SK-N-SH treated with all-trans-retinoic acid at 6 μM for 48 hours (cell line): ENCODE data around the gene CALR3.

Experiments
- ATAC-seq: fragments of 200-7000 bp; cut with Tn5 transposase; 3 replicates; pipeline ENCODE4 v1.9.1; 2020; ENCODE audit warnings: mild to moderate bottlenecking, moderate library complexity
- ARNTL ChIP-seq: fragments of 450-650 bp; formaldehyde crosslinking; IDR thresholded peaks from 2 replicates; pipeline ENCODE4 v1.5.0; 2020; ENCODE audit warnings: low read depth, mild to moderate bottlenecking, moderate library complexity, borderline replicate concordance
- BACH2 ChIP-seq: fragments of 250-450 bp; sonication (Bioruptor Pico); IDR thresholded peaks from 2 replicates; pipeline ENCODE4 v1.9.0; 2021; ENCODE audit warnings: mild to moderate bottlenecking, borderline replicate concordance
- CSDC2 ChIP-seq: fragments of 250-450 bp; sonication (Bioruptor Pico); IDR thresholded peaks from 2 replicates; pipeline ENCODE4 v1.5.0; 2020; ENCODE audit warnings: mild to moderate bottlenecking, moderate library complexity
- ESRRG ChIP-seq: fragments of 250-450 bp; sonication (Bioruptor Pico); IDR thresholded peaks from 2 replicates; pipeline ENCODE4 v1.6.1; 2021; ENCODE audit warnings: mild to moderate bottlenecking
- GLIS3 ChIP-seq: fragments of 250-450 bp; sonication (Bioruptor Pico); IDR thresholded peaks from 2 replicates; pipeline ENCODE4 v1.5.0; 2020; ENCODE audit warnings: mild to moderate bottlenecking, moderate library complexity
- ISL1 ChIP-seq: fragments of 250-450 bp; sonication (Bioruptor Pico); IDR thresholded peaks from 2 replicates; pipeline ENCODE4 v2.1.2; 2022; ENCODE audit warnings: mild to moderate bottlenecking, moderate library complexity
- OSR1 ChIP-seq: fragments of 250-450 bp; sonication (Bioruptor Pico); IDR thresholded peaks from 2 replicates; pipeline ENCODE4 v1.8.0; 2022; ENCODE audit warnings: moderate library complexity, mild to moderate bottlenecking, inconsistent platforms
- PPARA ChIP-seq: fragments of 250-450 bp; sonication (Bioruptor Pico); IDR thresholded peaks from 2 replicates; pipeline ENCODE4 v1.5.0; 2020; ENCODE audit warnings: mild to moderate bottlenecking, borderline replicate concordance
- SNAI2 ChIP-seq: fragments of 250-450 bp; sonication (Bioruptor Pico); IDR thresholded peaks from 2 replicates; pipeline ENCODE4 v1.5.0; 2020; ENCODE audit warnings: mild to moderate bottlenecking, moderate library complexity
- TOX ChIP-seq: fragments of 250-450 bp; sonication (Bioruptor Pico); IDR thresholded peaks from 2 replicates; pipeline ENCODE4 v1.8.0; 2021; ENCODE audit warnings: mild to moderate bottlenecking, moderate library complexity, borderline replicate concordance
- ZC3H10 ChIP-seq: fragments of 250-450 bp; sonication (Bioruptor Pico); IDR thresholded peaks from 2 replicates; pipeline ENCODE4 v1.5.1; 2021; ENCODE audit warnings: mild to moderate bottlenecking, moderate library complexity
- ZFP3 ChIP-seq: fragments of 250-450 bp; sonication (Bioruptor Pico); IDR thresholded peaks from 2 replicates; pipeline ENCODE4 v1.5.0; 2020; ENCODE audit warnings: mild to moderate bottlenecking, moderate library complexity
- ZFP30 ChIP-seq: fragments of 450-650 bp; formaldehyde crosslinking; IDR thresholded peaks from 2 replicates; pipeline ENCODE4 v1.5.0; 2022; ENCODE audit warnings: mild to moderate bottlenecking, moderate library complexity
- ZNF565 ChIP-seq: fragments of 450-650 bp; formaldehyde crosslinking; conservative IDR thresholded peaks from 2 replicates; pipeline ENCODE4 v1.5.0; 2020; ENCODE audit warnings: low read depth, mild to moderate bottlenecking, moderate library complexity
- ZNF70 ChIP-seq: fragments of 450-650 bp; formaldehyde crosslinking; IDR thresholded peaks from 2 replicates; pipeline ENCODE4 v1.5.0; 2020; ENCODE audit warnings: mild to moderate bottlenecking, moderate library complexity
- ZNF8 ChIP-seq: fragments of 450-650 bp; formaldehyde crosslinking; IDR thresholded peaks from 2 replicates; pipeline ENCODE4 v1.5.0; 2020; ENCODE audit warnings: mild to moderate bottlenecking, moderate library complexity
- TF ChIP-seq, protein P1 (sequence below): fragments of 250-450 bp; sonication (Bioruptor Pico); IDR thresholded peaks from 2 replicates; pipeline ENCODE4 v1.5.0; 2020; ENCODE audit warnings: mild to moderate bottlenecking, moderate library complexity
- TF ChIP-seq, protein P2 (sequence below): fragments of 250-450 bp; sonication (Bioruptor Pico); IDR thresholded peaks from 2 replicates; pipeline ENCODE4 v1.8.0; 2020; ENCODE audit warnings: mild to moderate bottlenecking, moderate library complexity, borderline replicate concordance
- TF ChIP-seq, protein P3 (sequence below): fragments of 250-450 bp; sonication (Bioruptor Pico); IDR thresholded peaks from 2 replicates; pipeline ENCODE4 v1.5.1; 2020; ENCODE audit warnings: low read depth, mild to moderate bottlenecking, moderate library complexity
- TF ChIP-seq, protein P4 (sequence below): fragments of 250-450 bp; sonication (Bioruptor Pico); IDR thresholded peaks from 2 replicates; pipeline ENCODE4 v1.5.1; 2021; ENCODE audit warnings: mild to moderate bottlenecking, moderate library complexity
- TF ChIP-seq, protein P5 (sequence below): fragments of 250-450 bp; sonication (Bioruptor Pico); IDR thresholded peaks from 2 replicates; pipeline ENCODE4 v1.8.0; 2021; ENCODE audit warnings: low read depth, mild to moderate bottlenecking, moderate library complexity, borderline replicate concordance

CALR3 gene

DNA sequence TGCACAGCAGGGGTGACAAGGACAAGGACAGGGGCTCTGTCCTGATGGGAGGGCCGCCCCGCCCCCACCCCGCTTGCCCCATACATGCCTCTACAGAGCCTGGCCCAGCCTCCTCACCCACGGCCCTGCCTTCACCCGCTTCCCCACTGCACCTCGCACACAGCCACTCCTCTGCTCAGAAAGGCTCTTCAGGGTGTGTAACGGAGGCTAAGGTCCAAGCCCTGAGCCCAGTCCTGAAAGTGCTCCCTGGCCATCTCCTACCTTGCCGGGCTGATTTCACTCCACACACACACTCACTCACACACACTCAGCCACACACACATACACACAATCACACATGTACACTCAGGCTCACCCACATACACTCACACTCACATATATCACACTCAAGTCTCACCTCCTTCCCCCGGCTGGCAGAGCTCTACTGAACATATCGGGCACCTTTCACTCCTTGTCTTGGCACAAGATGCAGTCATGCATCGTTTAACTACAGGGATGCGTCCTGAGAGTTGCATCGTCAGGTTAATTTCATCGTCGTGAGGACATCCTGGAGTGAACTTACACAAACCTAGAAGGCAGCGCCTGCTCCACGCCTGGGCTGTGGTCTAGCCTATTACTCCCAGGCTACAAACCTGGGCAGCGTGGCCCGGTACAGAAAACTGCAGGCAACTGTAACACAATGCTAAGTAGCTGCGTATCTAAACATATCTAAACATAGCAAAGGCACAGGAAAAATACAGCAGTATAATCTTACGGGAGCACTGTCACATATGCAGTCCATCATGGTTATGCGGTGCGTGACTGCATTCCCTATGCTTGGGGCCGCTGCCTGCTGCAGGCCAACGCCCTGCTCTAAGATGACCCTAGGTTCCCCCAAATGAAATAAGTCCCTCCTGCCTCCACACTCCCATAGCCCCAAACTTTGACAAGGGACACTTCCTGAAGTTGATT is 37.3 kb downstream of the CALR3 start:
- no peak; the same call in 2 of the 3 replicates for ATAC-seq
- TF ChIP-seq ISL1 (CRISPR knock-in tag) = no peak
- TF ChIP-seq, protein P1, sequence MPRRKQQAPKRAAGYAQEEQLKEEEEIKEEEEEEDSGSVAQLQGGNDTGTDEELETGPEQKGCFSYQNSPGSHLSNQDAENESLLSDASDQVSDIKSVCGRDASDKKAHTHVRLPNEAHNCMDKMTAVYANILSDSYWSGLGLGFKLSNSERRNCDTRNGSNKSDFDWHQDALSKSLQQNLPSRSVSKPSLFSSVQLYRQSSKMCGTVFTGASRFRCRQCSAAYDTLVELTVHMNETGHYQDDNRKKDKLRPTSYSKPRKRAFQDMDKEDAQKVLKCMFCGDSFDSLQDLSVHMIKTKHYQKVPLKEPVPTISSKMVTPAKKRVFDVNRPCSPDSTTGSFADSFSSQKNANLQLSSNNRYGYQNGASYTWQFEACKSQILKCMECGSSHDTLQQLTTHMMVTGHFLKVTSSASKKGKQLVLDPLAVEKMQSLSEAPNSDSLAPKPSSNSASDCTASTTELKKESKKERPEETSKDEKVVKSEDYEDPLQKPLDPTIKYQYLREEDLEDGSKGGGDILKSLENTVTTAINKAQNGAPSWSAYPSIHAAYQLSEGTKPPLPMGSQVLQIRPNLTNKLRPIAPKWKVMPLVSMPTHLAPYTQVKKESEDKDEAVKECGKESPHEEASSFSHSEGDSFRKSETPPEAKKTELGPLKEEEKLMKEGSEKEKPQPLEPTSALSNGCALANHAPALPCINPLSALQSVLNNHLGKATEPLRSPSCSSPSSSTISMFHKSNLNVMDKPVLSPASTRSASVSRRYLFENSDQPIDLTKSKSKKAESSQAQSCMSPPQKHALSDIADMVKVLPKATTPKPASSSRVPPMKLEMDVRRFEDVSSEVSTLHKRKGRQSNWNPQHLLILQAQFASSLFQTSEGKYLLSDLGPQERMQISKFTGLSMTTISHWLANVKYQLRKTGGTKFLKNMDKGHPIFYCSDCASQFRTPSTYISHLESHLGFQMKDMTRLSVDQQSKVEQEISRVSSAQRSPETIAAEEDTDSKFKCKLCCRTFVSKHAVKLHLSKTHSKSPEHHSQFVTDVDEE = no peak
- no peak for TF ChIP-seq TOX
- TF ChIP-seq ZNF70 (CRISPR knock-in tag) = no peak
- no peak for TF ChIP-seq CSDC2 (CRISPR knock-in tag)
- TF ChIP-seq, protein P2, sequence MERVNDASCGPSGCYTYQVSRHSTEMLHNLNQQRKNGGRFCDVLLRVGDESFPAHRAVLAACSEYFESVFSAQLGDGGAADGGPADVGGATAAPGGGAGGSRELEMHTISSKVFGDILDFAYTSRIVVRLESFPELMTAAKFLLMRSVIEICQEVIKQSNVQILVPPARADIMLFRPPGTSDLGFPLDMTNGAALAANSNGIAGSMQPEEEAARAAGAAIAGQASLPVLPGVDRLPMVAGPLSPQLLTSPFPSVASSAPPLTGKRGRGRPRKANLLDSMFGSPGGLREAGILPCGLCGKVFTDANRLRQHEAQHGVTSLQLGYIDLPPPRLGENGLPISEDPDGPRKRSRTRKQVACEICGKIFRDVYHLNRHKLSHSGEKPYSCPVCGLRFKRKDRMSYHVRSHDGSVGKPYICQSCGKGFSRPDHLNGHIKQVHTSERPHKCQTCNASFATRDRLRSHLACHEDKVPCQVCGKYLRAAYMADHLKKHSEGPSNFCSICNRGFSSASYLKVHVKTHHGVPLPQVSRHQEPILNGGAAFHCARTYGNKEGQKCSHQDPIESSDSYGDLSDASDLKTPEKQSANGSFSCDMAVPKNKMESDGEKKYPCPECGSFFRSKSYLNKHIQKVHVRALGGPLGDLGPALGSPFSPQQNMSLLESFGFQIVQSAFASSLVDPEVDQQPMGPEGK = no peak
- TF ChIP-seq, protein P3, sequence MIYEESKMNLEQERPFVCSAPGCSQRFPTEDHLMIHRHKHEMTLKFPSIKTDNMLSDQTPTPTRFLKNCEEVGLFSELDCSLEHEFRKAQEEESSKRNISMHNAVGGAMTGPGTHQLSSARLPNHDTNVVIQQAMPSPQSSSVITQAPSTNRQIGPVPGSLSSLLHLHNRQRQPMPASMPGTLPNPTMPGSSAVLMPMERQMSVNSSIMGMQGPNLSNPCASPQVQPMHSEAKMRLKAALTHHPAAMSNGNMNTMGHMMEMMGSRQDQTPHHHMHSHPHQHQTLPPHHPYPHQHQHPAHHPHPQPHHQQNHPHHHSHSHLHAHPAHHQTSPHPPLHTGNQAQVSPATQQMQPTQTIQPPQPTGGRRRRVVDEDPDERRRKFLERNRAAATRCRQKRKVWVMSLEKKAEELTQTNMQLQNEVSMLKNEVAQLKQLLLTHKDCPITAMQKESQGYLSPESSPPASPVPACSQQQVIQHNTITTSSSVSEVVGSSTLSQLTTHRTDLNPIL (CRISPR knock-in tag) = no peak
- TF ChIP-seq ESRRG (CRISPR knock-in tag) = no peak
- TF ChIP-seq PPARA (CRISPR knock-in tag) = no peak
- no peak for TF ChIP-seq ARNTL (CRISPR knock-in tag)
- TF ChIP-seq ZFP30 (CRISPR knock-in tag) = no peak
- TF ChIP-seq SNAI2 (CRISPR knock-in tag) = no peak
- no peak for TF ChIP-seq ZNF565 (CRISPR knock-in tag)
- TF ChIP-seq, protein P4, sequence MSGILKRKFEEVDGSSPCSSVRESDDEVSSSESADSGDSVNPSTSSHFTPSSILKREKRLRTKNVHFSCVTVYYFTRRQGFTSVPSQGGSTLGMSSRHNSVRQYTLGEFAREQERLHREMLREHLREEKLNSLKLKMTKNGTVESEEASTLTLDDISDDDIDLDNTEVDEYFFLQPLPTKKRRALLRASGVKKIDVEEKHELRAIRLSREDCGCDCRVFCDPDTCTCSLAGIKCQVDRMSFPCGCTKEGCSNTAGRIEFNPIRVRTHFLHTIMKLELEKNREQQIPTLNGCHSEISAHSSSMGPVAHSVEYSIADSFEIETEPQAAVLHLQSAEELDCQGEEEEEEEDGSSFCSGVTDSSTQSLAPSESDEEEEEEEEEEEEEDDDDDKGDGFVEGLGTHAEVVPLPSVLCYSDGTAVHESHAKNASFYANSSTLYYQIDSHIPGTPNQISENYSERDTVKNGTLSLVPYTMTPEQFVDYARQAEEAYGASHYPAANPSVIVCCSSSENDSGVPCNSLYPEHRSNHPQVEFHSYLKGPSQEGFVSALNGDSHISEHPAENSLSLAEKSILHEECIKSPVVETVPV = no peak
- no peak for TF ChIP-seq ZFP3 (CRISPR knock-in tag)

DNA sequence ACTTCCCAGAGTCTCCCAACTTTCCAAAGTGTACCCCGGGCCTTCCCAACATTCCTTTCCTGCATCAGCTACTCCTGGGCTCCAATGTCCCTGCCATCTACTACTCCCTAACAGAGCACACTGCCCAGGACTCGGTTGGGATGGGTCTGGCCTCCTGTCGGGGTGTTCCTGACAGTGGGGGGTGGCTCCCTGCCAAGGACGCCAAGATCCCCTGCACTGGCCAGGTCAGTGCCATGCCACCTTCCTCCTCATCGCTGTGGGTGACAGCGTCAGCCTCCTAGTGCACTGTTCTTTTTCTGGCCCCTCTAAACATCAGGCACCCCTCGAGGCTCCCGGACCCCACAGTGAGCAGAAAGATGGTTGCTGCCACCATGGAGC is 38.0 kb downstream of the CALR3 start:
- peak; percentile 56 for ATAC-seq
- TF ChIP-seq, protein P5, sequence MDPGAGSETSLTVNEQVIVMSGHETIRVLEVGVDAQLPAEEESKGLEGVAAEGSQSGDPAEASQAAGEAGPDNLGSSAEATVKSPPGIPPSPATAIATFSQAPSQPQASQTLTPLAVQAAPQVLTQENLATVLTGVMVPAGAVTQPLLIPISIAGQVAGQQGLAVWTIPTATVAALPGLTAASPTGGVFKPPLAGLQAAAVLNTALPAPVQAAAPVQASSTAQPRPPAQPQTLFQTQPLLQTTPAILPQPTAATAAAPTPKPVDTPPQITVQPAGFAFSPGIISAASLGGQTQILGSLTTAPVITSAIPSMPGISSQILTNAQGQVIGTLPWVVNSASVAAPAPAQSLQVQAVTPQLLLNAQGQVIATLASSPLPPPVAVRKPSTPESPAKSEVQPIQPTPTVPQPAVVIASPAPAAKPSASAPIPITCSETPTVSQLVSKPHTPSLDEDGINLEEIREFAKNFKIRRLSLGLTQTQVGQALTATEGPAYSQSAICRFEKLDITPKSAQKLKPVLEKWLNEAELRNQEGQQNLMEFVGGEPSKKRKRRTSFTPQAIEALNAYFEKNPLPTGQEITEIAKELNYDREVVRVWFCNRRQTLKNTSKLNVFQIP (CRISPR knock-in tag) = no peak
- TF ChIP-seq, protein P1 = no peak
- TF ChIP-seq BACH2 (CRISPR knock-in tag) (no peak), ZC3H10 (CRISPR knock-in tag) (no peak), ARNTL (CRISPR knock-in tag) (no peak), ESRRG (CRISPR knock-in tag) (no peak), TOX (no peak), ZNF8 (no peak), PPARA (CRISPR knock-in tag) (no peak), ZFP3 (CRISPR knock-in tag) (no peak), GLIS3 (CRISPR knock-in tag) (no peak), OSR1 (CRISPR knock-in tag) (no peak), SNAI2 (CRISPR knock-in tag) (no peak)
- TF ChIP-seq, protein P3 (CRISPR knock-in tag) = no peak
